Measurements from ENCODE around the gene SCUBE3. TPM values are rescaled to one million over a fixed set of nuclear protein-coding genes. Genes with fewer than 3 reads are reported as not detected.
A peak's percentile ranks its signal among the peaks of the same experiment; 100 is the strongest.

Gene SCUBE3
- total and polyA plus RNA-seq, 2 experiments from 2014 or later = 0.39 to 1.1 TPM

- no peak for TF ChIP-seq ZNF114 (CRISPR knock-in tag; IDR thresholded peaks at IDR 0.05)
- no peak for TF ChIP-seq CREB1 (CRISPR knock-in tag; IDR thresholded peaks at IDR 0.05; ENCODE audit: low read depth)
These were observed 2.6 kb downstream of the SCUBE3 start (continued) for GRCh38 chr6:35216412-35216732.

GRCh38 chr6:35216851-35217811 is 3.4 kb downstream of the SCUBE3 start:
- H3K27ac ChIP-seq (ENCODE audit: low read depth) = no peak overlapping the region
- peak overlapping the region; percentile 42 for H3K4me3 ChIP-seq
- peak overlapping the region; percentile 86 for H3K4me2 ChIP-seq
- H3K27me3 ChIP-seq (ENCODE audit: insufficient read depth) = peaks cover 90% of the 10 kb centered on the region
- peak overlapping the region; percentile 32; the same call in 1 of the 3 replicates for H3K4me3 Mint-ChIP-seq
- H3K27me3 Mint-ChIP-seq (ENCODE audit: insufficient read depth, low read depth, poor library complexity) = peaks cover 41% of the 10 kb centered on the region
- peaks cover 15% of the 10 kb centered on the region; the same call in 1 of the 2 replicates for H3F3A ChIP-seq (replicated peaks; ENCODE audit: low read depth)
- DNase-seq (ENCODE audit: low spot score) (peak; percentile 44), ATAC-seq (0 out of 3 replicates have a peak, but pooled peaks have one; percentile 5)
- no peaks in the 10 kb centered on the region for H3K9me2 ChIP-seq (ENCODE audit: insufficient read depth)
- H3K36me3 Mint-ChIP-seq (ENCODE audit: low read depth) = no peaks in the 10 kb centered on the region
- H3K27ac Mint-ChIP-seq = no peak overlapping the region
- no peaks in the 10 kb centered on the region for H3K9me3 Mint-ChIP-seq
- peaks cover 53% of the 10 kb centered on the region for H3K4me1 Mint-ChIP-seq
- peaks cover 22% of the 10 kb centered on the region for H4K20me1 ChIP-seq (replicated peaks; ENCODE audit: insufficient read depth)
- H3K36me3 ChIP-seq (ENCODE audit: insufficient read depth) = no peaks in the 10 kb centered on the region
- no peak overlapping the region for H2AFZ ChIP-seq
- no peaks in the 10 kb centered on the region; the same call in 1 of the 2 replicates for H3K79me2 ChIP-seq (replicated peaks; ENCODE audit: insufficient read depth)
- peaks cover 35% of the 10 kb centered on the region for H3K4me1 ChIP-seq (ENCODE audit: insufficient read depth)
- TF ChIP-seq ETS1 (IDR thresholded peaks at IDR 0.05) = no peak
- no peak for TF ChIP-seq EZH2phosphoT487 (IDR thresholded peaks at IDR 0.05; ENCODE audit: unreplicated experiment)
- TF ChIP-seq POLR2AphosphoS5 (IDR thresholded peaks at IDR 0.05; ENCODE audit: low read depth) = no peak
- TF ChIP-seq ZNF331 (CRISPR knock-in tag; IDR thresholded peaks at IDR 0.05; ENCODE audit: low read depth) = no peak
- TF ChIP-seq STAT1 (IDR thresholded peaks at IDR 0.05; ENCODE audit: unreplicated experiment) = no peak
- TF ChIP-seq ZNF114 (CRISPR knock-in tag; IDR thresholded peaks at IDR 0.05) = no peak
- TF ChIP-seq ZNF462 (CRISPR knock-in tag; IDR thresholded peaks at IDR 0.05) = no peak
- TF ChIP-seq NANOG (IDR thresholded peaks at IDR 0.05; ENCODE audit: borderline replicate concordance) = no peak
- no peak for TF ChIP-seq JUNB (IDR thresholded peaks at IDR 0.05; ENCODE audit: unreplicated experiment)
- TF ChIP-seq CTCF (conservative IDR thresholded peaks at IDR 0.05; ENCODE audit: low read depth in 2 of 2) = no peak
- TF ChIP-seq EZH2 (IDR thresholded peaks at IDR 0.05; ENCODE audit: low read depth, unreplicated experiment) = no peak

All from GM23338 (cell line).